ENCODE data around the gene SORCS2.

DNA sequence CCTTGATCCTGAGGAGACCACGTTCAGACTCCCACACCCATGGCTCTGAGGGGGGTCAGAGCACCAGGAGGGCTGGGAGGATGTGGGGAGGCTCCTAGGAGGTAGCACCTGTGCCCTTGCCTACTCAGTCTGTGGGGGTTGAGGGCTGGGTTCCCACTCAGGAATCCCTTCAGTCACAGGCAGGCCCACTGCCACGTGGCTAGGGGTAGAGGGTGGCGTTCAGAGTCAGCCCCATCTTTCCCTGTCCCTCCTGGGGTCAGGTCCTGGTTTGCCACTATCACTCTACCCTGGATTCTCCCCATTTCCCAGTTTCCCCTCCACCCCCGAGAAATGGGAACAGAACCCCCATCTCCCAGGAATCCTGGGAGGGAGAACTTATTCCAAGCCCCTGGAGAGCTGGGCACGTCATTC, 131.1 kb downstream of the SORCS2 start:
- TF ChIP-seq, protein P1, sequence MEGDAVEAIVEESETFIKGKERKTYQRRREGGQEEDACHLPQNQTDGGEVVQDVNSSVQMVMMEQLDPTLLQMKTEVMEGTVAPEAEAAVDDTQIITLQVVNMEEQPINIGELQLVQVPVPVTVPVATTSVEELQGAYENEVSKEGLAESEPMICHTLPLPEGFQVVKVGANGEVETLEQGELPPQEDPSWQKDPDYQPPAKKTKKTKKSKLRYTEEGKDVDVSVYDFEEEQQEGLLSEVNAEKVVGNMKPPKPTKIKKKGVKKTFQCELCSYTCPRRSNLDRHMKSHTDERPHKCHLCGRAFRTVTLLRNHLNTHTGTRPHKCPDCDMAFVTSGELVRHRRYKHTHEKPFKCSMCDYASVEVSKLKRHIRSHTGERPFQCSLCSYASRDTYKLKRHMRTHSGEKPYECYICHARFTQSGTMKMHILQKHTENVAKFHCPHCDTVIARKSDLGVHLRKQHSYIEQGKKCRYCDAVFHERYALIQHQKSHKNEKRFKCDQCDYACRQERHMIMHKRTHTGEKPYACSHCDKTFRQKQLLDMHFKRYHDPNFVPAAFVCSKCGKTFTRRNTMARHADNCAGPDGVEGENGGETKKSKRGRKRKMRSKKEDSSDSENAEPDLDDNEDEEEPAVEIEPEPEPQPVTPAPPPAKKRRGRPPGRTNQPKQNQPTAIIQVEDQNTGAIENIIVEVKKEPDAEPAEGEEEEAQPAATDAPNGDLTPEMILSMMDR (IDR thresholded peaks at IDR 0.05; ENCODE audit: low read depth, low read length), result no peak
- TF ChIP-seq EZH2phosphoT487 (IDR thresholded peaks at IDR 0.05; ENCODE audit: low read depth), result no peak
